OCI-LY7 (cell line): ENCODE results near the gene NXPE1.

Source experiments
- EZH2phosphoT487 ChIP-seq: fragments of 200-600 bp; sonication (generic); IDR thresholded peaks from 2 replicates; pipeline ENCODE4 v1.6.1; 2018; ENCODE audit warnings: low read depth, borderline replicate concordance, mild to moderate bottlenecking, mixed run types, antibody characterized with exemption, low read length, moderate library complexity, mixed read lengths
- TF ChIP-seq, protein P1 (sequence below): fragments of 200-600 bp; sonication (generic); conservative IDR thresholded peaks from 2 replicates; pipeline ENCODE4 v1.5.1; 2014; ENCODE audit warnings: mild to moderate bottlenecking, antibody characterized with exemption, low read length, moderate library complexity, mixed read lengths

DNA sequence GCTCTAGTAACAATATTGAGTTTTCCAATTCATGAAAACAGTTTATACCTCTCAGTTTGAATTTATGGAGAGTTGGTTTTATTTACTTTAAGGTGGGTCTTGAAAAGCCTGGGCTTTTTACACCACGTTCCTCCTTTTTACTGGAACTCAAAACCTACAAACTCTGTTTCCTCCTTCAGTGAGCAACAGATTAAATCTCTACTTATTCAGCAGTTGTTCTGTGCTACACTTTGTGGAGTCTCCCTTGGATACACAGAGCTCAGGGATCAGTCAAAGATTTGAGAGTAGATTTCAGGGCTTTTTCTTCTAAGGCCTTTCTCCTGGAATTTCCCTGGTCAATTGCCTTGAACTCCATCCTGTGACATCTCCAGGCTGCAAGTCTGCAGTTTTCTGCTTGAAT is 3.5 kb downstream of the NXPE1 start:
- TF ChIP-seq, protein P1, sequence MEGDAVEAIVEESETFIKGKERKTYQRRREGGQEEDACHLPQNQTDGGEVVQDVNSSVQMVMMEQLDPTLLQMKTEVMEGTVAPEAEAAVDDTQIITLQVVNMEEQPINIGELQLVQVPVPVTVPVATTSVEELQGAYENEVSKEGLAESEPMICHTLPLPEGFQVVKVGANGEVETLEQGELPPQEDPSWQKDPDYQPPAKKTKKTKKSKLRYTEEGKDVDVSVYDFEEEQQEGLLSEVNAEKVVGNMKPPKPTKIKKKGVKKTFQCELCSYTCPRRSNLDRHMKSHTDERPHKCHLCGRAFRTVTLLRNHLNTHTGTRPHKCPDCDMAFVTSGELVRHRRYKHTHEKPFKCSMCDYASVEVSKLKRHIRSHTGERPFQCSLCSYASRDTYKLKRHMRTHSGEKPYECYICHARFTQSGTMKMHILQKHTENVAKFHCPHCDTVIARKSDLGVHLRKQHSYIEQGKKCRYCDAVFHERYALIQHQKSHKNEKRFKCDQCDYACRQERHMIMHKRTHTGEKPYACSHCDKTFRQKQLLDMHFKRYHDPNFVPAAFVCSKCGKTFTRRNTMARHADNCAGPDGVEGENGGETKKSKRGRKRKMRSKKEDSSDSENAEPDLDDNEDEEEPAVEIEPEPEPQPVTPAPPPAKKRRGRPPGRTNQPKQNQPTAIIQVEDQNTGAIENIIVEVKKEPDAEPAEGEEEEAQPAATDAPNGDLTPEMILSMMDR = no peak
- no peak for TF ChIP-seq EZH2phosphoT487
